Activated naive CD4-positive, alpha-beta T cell treated with anti-CD3 and anti-CD28 coated beads, Interleukin-2, amount 50 U/mL, for 24 hours (primary cell): Measurements from ENCODE around the gene VPS13A.
"Not testable (repeated sequence)": the region's sequence is repeated elsewhere in the genome, so short reads cannot be mapped to it uniquely, and the experiment has no call there.

Source experiments
- H3K27ac Mint-ChIP-seq: one replicate; pipeline ENCODE4 v1.8.0; 2021; ENCODE audit warnings: mild to moderate bottlenecking, mixed read lengths
- H3K27me3 Mint-ChIP-seq: one replicate; pipeline ENCODE4 v1.8.0; 2021; ENCODE audit warnings: mixed read lengths
- H3K36me3 Mint-ChIP-seq: one replicate; pipeline ENCODE4 v1.8.0; 2021; ENCODE audit warnings: mixed read lengths
- H3K4me1 Mint-ChIP-seq: one replicate; pipeline ENCODE4 v1.8.0; 2021; ENCODE audit warnings: mixed read lengths
- H3K4me3 Mint-ChIP-seq: one replicate; pipeline ENCODE4 v1.8.0; 2021; ENCODE audit warnings: mild to moderate bottlenecking, mixed read lengths
- H3K9me3 Mint-ChIP-seq: one replicate; pipeline ENCODE4 v1.8.0; 2021; ENCODE audit warnings: mixed read lengths

The VPS13A gene

DNA sequence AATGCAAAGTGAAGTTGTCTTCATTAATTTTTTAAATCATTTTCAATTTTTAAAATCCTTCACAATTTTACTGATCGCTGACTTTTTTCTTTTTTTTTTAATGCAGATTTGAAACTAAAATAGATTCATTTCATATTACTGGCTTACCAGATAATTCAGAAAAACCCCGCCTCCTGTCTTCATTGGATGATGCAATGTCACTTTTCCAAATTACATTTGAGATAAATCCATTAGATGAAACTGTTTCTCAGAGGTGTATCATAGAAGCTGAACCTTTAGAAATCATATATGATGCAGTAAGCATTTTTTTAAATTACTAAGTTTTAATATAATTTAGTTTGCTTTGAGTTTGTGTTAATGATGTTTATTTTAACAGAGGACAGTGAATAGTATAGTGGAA lies 60.6 kb downstream of the VPS13A start:
- no peaks in the 10 kb centered on the region for H3K27me3 Mint-ChIP-seq
- H3K27ac Mint-ChIP-seq, result no peak overlapping the region
- H3K9me3 Mint-ChIP-seq, result no peaks in the 10 kb centered on the region
- H3K4me3 Mint-ChIP-seq, result no peak overlapping the region
- no peaks in the 10 kb centered on the region for H3K4me1 Mint-ChIP-seq
- H3K36me3 Mint-ChIP-seq, result peaks cover 30% of the 10 kb centered on the region

- Mint-ChIP-seq H3K9me3 (peaks cover 9% of the 10 kb centered on the region), H3K27me3 (no peaks in the 10 kb centered on the region)
Observed at GRCh38 chr9:77251050-77251449, 73.7 kb downstream of the VPS13A start.

GRCh38 chr9:77257275-77257674 lies 79.9 kb downstream of the VPS13A start:
- H3K9me3 Mint-ChIP-seq, result peaks cover 16% of the 10 kb centered on the region
- no peaks in the 10 kb centered on the region for H3K27me3 Mint-ChIP-seq
- no peaks in the 10 kb centered on the region for H3K4me1 Mint-ChIP-seq
- H3K27ac Mint-ChIP-seq, result no peak overlapping the region
- no peak overlapping the region for H3K4me3 Mint-ChIP-seq
- peaks cover 52% of the 10 kb centered on the region for H3K36me3 Mint-ChIP-seq

More at GRCh38 chr9:77251050-77251449, 73.7 kb downstream of the VPS13A start:
- no peaks in the 10 kb centered on the region for H3K4me1 Mint-ChIP-seq
- H3K27ac Mint-ChIP-seq, result no peak overlapping the region
- no peak overlapping the region for H3K4me3 Mint-ChIP-seq
- peaks cover 36% of the 10 kb centered on the region for H3K36me3 Mint-ChIP-seq

GRCh38 chr9:77261605-77262004 lies 84.3 kb downstream of the VPS13A start:
- no peak overlapping the region for H3K27ac Mint-ChIP-seq
- H3K4me3 Mint-ChIP-seq, result no peak overlapping the region
- peaks cover 12% of the 10 kb centered on the region for H3K9me3 Mint-ChIP-seq
- H3K4me1 Mint-ChIP-seq, result no peaks in the 10 kb centered on the region
- H3K27me3 Mint-ChIP-seq, result no peaks in the 10 kb centered on the region
- peaks cover 39% of the 10 kb centered on the region for H3K36me3 Mint-ChIP-seq

GRCh38 chr9:77267762-77268161 lies 90.4 kb downstream of the VPS13A start:
- not testable (repeated sequence) for H3K4me3 Mint-ChIP-seq, H3K4me1 Mint-ChIP-seq, H3K27ac Mint-ChIP-seq, H3K27me3 Mint-ChIP-seq
- peaks cover 28% of the 10 kb centered on the region for H3K36me3 Mint-ChIP-seq
- peaks cover 11% of the 10 kb centered on the region for H3K9me3 Mint-ChIP-seq

GRCh38 chr9:77271023-77271690 lies 93.8 kb downstream of the VPS13A start:
- Mint-ChIP-seq H3K9me3 (no peaks in the 10 kb centered on the region), H3K4me3 (no peak overlapping the region), H3K27ac (no peak overlapping the region), H3K27me3 (no peaks in the 10 kb centered on the region), H3K4me1 (no peaks in the 10 kb centered on the region), H3K36me3 (peaks cover 15% of the 10 kb centered on the region)

DNA sequence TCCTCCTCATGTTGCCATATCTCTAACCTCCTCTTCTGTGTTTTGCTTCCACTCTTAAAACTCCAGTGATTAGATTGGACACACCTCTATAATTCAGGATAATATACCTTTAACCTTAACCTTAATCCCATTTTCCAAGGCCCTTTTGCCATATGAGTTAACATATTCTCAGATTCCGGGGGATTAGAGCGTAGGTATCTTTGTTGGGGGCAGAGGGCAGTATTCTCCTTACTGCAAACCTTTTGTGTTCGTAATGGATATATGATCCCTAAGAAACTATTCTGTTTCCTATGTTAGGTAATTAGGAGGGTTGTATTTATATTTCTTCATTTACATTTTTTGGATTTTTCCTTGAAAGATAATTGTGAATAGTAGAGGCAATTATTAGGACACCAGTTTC lies 99.5 kb downstream of the VPS13A start:
- Mint-ChIP-seq H3K9me3 (no peaks in the 10 kb centered on the region), H3K4me1 (no peaks in the 10 kb centered on the region), H3K36me3 (peaks cover 11% of the 10 kb centered on the region), H3K27ac (no peak overlapping the region), H3K4me3 (no peak overlapping the region), H3K27me3 (no peaks in the 10 kb centered on the region)

DNA sequence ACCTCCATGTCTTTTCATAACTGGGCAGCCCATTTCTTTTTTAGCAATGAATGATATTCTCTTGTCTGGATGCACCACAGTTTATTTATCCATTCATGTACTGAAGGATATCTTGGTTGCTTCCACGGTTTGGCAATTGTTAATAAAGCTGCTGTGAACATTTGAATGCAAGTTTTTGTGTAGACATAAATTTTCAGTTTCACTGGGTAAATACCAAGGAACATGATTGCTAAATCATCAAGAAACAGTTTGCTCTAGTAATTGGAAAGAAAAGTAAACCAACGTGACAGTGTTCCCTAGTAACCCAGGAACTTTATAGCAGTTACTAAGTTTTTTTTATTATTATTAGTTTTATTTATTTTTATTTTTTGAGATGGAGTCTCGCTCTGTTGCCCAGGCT lies 100.4 kb downstream of the VPS13A start:
- Mint-ChIP-seq H3K36me3 (peaks cover 9% of the 10 kb centered on the region), H3K27ac (no peak overlapping the region), H3K4me3 (no peak overlapping the region), H3K27me3 (no peaks in the 10 kb centered on the region), H3K4me1 (no peaks in the 10 kb centered on the region), H3K9me3 (no peaks in the 10 kb centered on the region)

- Mint-ChIP-seq H3K4me1 (no peaks in the 10 kb centered on the region), H3K36me3 (peaks cover 42% of the 10 kb centered on the region), H3K4me3 (no peak overlapping the region), H3K9me3 (peaks cover 18% of the 10 kb centered on the region), H3K27me3 (no peaks in the 10 kb centered on the region), H3K27ac (no peak overlapping the region)
Observed at GRCh38 chr9:77283991-77284390, 106.7 kb downstream of the VPS13A start.

DNA sequence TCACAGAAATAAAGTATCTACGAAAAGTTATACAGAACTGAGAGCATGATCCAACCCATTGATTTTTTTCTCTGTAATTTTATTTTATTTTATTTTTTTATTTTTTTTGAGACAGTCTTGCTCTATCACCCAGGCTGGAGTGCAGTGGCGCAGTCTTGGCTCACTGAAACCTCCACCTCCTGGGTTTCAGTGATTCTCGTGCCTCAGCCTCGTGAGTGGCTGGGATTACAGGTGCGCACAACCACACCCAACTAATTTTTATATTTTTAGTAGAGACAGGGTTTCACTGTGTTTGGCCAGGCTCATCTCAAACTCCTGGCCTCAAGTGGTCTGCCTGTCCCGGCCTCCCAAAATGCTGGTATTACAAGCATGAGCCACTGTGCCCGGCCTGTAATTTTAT lies 107.3 kb downstream of the VPS13A start:
- Mint-ChIP-seq H3K9me3 (peaks cover 18% of the 10 kb centered on the region), H3K36me3 (peaks cover 39% of the 10 kb centered on the region), H3K4me3 (no peak overlapping the region), H3K4me1 (no peaks in the 10 kb centered on the region), H3K27me3 (no peaks in the 10 kb centered on the region), H3K27ac (no peak overlapping the region)

DNA sequence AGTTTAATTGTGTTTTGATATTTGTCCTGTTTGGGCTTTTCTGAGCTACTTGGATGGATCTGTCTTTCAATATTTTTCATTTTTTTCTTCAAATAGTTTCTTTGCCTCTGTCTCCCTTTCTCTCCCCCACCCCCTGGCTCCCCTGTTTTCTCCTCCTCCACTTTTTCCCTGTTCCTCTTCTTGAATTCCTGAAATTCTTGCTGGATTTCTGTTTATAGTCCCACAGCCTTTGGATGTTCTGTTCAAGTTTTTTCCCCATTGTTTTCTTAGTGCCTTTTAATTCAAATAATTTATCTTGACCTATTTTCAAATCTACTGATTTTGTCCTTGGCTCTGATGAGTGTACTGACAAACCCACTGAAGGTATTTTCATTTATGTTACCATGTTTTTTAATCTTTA lies 113.0 kb downstream of the VPS13A start:
- H3K27ac Mint-ChIP-seq, result no peak overlapping the region
- H3K9me3 Mint-ChIP-seq, result peaks cover 18% of the 10 kb centered on the region
- no peak overlapping the region for H3K4me3 Mint-ChIP-seq
- H3K4me1 Mint-ChIP-seq, result no peaks in the 10 kb centered on the region
- H3K27me3 Mint-ChIP-seq, result no peaks in the 10 kb centered on the region
- peaks cover 45% of the 10 kb centered on the region for H3K36me3 Mint-ChIP-seq

GRCh38 chr9:77291714-77292113 lies 114.4 kb downstream of the VPS13A start:
- no peak overlapping the region for H3K27ac Mint-ChIP-seq
- H3K36me3 Mint-ChIP-seq, result peaks cover 33% of the 10 kb centered on the region
- no peak overlapping the region for H3K4me3 Mint-ChIP-seq
- peaks cover 11% of the 10 kb centered on the region for H3K9me3 Mint-ChIP-seq
- no peaks in the 10 kb centered on the region for H3K4me1 Mint-ChIP-seq
- no peaks in the 10 kb centered on the region for H3K27me3 Mint-ChIP-seq

DNA sequence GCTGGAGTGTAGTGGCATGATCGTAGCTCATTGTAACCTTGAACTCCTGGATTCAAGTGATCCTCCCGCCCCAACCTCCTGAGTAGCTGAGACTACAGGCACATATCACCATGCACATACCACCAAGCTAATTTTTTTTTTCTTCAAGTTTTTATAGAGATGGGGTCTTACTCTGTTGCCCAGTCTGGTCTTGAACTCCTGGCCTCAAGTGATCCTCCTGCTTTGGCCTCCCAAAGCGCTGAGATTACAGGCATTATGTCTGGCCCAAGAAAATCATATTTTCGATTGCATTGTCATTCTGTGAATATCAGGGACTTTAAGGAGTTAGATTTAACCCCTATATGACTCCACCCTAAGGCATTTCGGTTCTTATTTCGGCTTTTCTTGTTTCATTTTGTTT lies 116.6 kb downstream of the VPS13A start:
- Mint-ChIP-seq H3K27ac (no peak overlapping the region), H3K4me1 (no peaks in the 10 kb centered on the region), H3K9me3 (peaks cover under 1% of the 10 kb centered on the region), H3K4me3 (no peak overlapping the region), H3K36me3 (peaks cover 18% of the 10 kb centered on the region), H3K27me3 (no peaks in the 10 kb centered on the region)

GRCh38 chr9:77304543-77304942 lies 127.2 kb downstream of the VPS13A start:
- H3K36me3 Mint-ChIP-seq, result peaks cover 29% of the 10 kb centered on the region
- H3K4me1 Mint-ChIP-seq, result peaks cover 10% of the 10 kb centered on the region
- H3K9me3 Mint-ChIP-seq, result no peaks in the 10 kb centered on the region
- H3K4me3 Mint-ChIP-seq, result no peak overlapping the region
- H3K27ac Mint-ChIP-seq, result peak overlapping the region; percentile 41
- no peaks in the 10 kb centered on the region for H3K27me3 Mint-ChIP-seq

- peaks cover 29% of the 10 kb centered on the region for H3K36me3 Mint-ChIP-seq
- H3K27ac Mint-ChIP-seq, result no peak overlapping the region
- no peaks in the 10 kb centered on the region for H3K27me3 Mint-ChIP-seq
- H3K4me1 Mint-ChIP-seq, result peaks cover 10% of the 10 kb centered on the region
- H3K4me3 Mint-ChIP-seq, result no peak overlapping the region
- H3K9me3 Mint-ChIP-seq, result no peaks in the 10 kb centered on the region
Observed at GRCh38 chr9:77305622-77306400, 128.5 kb downstream of the VPS13A start.

GRCh38 chr9:77307166-77307565 lies 129.8 kb downstream of the VPS13A start:
- Mint-ChIP-seq H3K36me3 (peaks cover 35% of the 10 kb centered on the region), H3K4me1 (peaks cover 10% of the 10 kb centered on the region), H3K27me3 (no peaks in the 10 kb centered on the region), H3K4me3 (no peak overlapping the region), H3K27ac (no peak overlapping the region), H3K9me3 (no peaks in the 10 kb centered on the region)
